ENCODE data around the gene S100A4.

DNA sequence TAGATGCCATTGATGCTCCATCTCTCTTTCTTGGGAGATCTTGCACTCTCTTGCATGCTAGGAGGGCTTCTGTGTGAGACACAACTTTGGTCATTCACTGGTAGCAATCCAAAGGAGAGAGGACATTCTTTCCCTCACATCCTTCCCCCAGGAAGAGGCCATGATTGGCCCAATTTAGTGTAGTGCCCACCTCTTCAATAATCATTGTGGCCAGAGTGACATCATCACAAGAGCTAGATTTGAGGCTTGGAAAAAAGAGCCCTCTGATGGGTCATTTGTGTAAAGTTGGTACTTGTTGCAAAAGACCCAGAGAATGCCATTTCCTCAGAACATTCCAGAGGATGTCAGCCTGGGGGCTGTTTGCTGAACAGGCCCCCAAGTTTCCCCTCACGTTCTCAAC, 40.0 kb downstream of the S100A4 start:
- TF ChIP-seq, protein P1, sequence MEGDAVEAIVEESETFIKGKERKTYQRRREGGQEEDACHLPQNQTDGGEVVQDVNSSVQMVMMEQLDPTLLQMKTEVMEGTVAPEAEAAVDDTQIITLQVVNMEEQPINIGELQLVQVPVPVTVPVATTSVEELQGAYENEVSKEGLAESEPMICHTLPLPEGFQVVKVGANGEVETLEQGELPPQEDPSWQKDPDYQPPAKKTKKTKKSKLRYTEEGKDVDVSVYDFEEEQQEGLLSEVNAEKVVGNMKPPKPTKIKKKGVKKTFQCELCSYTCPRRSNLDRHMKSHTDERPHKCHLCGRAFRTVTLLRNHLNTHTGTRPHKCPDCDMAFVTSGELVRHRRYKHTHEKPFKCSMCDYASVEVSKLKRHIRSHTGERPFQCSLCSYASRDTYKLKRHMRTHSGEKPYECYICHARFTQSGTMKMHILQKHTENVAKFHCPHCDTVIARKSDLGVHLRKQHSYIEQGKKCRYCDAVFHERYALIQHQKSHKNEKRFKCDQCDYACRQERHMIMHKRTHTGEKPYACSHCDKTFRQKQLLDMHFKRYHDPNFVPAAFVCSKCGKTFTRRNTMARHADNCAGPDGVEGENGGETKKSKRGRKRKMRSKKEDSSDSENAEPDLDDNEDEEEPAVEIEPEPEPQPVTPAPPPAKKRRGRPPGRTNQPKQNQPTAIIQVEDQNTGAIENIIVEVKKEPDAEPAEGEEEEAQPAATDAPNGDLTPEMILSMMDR (IDR thresholded peaks at IDR 0.05; ENCODE audit: insufficient read depth, low read length): no peak
- TF ChIP-seq POLR2AphosphoS5 (IDR thresholded peaks at IDR 0.05; ENCODE audit: low read depth): no peak
- TF ChIP-seq, protein P2, sequence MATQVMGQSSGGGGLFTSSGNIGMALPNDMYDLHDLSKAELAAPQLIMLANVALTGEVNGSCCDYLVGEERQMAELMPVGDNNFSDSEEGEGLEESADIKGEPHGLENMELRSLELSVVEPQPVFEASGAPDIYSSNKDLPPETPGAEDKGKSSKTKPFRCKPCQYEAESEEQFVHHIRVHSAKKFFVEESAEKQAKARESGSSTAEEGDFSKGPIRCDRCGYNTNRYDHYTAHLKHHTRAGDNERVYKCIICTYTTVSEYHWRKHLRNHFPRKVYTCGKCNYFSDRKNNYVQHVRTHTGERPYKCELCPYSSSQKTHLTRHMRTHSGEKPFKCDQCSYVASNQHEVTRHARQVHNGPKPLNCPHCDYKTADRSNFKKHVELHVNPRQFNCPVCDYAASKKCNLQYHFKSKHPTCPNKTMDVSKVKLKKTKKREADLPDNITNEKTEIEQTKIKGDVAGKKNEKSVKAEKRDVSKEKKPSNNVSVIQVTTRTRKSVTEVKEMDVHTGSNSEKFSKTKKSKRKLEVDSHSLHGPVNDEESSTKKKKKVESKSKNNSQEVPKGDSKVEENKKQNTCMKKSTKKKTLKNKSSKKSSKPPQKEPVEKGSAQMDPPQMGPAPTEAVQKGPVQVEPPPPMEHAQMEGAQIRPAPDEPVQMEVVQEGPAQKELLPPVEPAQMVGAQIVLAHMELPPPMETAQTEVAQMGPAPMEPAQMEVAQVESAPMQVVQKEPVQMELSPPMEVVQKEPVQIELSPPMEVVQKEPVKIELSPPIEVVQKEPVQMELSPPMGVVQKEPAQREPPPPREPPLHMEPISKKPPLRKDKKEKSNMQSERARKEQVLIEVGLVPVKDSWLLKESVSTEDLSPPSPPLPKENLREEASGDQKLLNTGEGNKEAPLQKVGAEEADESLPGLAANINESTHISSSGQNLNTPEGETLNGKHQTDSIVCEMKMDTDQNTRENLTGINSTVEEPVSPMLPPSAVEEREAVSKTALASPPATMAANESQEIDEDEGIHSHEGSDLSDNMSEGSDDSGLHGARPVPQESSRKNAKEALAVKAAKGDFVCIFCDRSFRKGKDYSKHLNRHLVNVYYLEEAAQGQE (IDR thresholded peaks at IDR 0.05; ENCODE audit: insufficient replicate concordance, low read depth): no peak
- TF ChIP-seq GABPA (IDR thresholded peaks at IDR 0.05; ENCODE audit: low read depth): no peak
- TF ChIP-seq SPI1 (IDR thresholded peaks at IDR 0.05; ENCODE audit: borderline replicate concordance, low read depth): no peak
